ENCODE measurements around the gene TMEM171. TPM values are rescaled to one million over a fixed set of nuclear protein-coding genes. Genes with fewer than 3 reads are reported as not detected.
A peak's percentile ranks its signal among the peaks of the same experiment; 100 is the strongest.

TMEM171 gene
- total and polyA plus RNA-seq, 9 of the 15 experiments (the other 6 are each of a cell fraction or from before 2014, with no cell fraction given), result 0.08 TPM; not detected in 8

DNA sequence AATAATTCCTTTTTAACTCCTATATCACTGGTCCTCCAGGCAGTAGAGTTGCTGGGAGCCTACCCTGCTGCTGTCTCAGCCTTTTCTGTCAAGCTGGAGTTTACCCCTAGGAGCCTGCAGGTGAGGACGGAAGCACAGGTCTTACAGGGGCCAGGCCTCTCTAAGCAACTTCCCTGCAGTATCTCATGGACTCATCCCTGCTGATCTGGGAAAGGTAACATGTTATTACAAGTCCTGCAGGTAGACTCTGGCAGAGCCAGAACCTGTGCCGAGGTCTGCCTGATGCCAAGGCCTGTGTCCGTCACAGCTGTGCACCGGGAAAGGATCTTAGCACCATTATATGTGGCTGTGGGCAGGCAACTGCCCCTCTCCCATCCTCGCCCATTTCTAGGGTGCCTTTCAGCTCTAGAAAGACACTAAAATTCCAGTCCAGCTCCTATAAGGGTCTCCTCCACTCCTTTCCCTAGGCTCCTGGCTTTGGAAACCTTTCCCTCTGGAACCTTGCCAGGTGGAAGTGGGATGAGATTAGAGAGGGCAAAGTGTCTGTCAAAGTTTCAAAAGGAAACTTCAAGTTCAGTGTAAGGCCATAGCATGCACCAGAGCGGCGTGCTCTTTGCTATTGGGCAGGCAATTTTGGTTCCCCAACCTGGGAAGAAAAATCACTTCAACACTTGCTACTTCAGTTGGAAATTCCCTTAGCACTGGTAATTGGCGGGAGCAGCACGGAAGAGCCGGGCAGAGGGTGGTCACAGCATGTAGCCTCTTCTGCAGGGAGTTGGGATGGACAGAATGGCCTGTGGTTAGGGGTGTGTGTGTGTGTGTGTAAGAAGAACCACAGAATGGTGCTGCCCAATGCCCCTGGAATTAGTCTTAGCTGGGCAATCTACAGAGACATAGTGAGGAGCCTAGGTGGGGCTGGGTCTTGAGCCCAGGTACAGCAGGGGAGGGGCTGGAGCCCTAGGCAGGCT is 17.5 kb downstream of the TMEM171 start:
- no peak for DNase-seq (ENCODE audit: extremely low read depth in 1 of 4, low spot score in 3 of 4)
- intact Hi-C loops (cut with micrococcal nuclease), result loop anchor here (5.0 kb wide), 1 partner anchor 64 kb away; no protein-coding TSS in a partner anchor

DNA sequence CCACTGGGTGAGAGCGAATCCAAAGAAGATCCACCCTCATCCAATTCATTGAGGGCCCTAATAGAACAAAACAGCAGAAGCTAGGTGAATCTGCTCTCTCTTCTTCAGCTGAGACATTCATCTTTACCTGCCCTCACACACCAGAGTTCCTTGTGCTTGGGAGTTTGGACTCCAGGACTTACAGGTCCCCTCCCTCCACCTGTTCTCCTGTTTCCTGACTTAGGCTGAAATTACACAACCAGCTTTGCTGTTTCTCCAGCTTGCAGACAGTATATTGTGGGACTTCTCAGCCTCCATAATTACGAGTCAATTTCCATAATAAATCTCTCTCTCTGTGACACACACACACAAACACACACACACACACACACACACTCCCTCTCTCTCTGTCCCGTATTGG is 19.1 kb downstream of the TMEM171 start:
- DNase-seq (ENCODE audit: extremely low read depth in 1 of 4, low spot score in 3 of 4) (no peak), FAIRE-seq (no peak), ATAC-seq (no peak)
- in situ Hi-C loops (cut with MboI), result no loop called here
- Histone ChIP-seq H3K4me2 (ENCODE audit: insufficient read depth, low read length) (no peak overlapping the region), H3K27me3 (ENCODE audit: control insufficient read depth in 2 of 2, insufficient read depth in 2 of 2, low read length in 2 of 2) (peaks cover 8 to 37% of the 10 kb centered on the region in 2 experiments; a peak in 4 of 5 replicates), H3K36me3 (ENCODE audit: control insufficient read depth, insufficient read depth, low read length) (no peaks in the 10 kb centered on the region), H3K27ac (ENCODE audit: extremely low read depth, low read depth, low read length) (no peak overlapping the region), H3K9me1 (ENCODE audit: control insufficient read depth, insufficient read depth, low read length) (no peaks in the 10 kb centered on the region), H3K9ac (ENCODE audit: insufficient read depth in 1 of 2, low read depth in 2 of 2, low read length in 2 of 2) (no peak overlapping the region), H2AFZ (ENCODE audit: low read depth, low read length) (no peak overlapping the region), H3K79me2 (ENCODE audit: control insufficient read depth, insufficient read depth, low read length) (no peaks in the 10 kb centered on the region), H3K9me3 (replicated peaks; ENCODE audit: control insufficient read depth, insufficient read depth, low read depth, low read length) (no peaks in the 10 kb centered on the region), H3K4me3 (no peak overlapping the region), H4K20me1 (replicated peaks; ENCODE audit: control insufficient read depth, insufficient read depth, low read length) (no peaks in the 10 kb centered on the region), H3K4me1 (replicated peaks in 1 of 2; ENCODE audit: control insufficient read depth in 2 of 2, insufficient read depth in 2 of 2, low read length in 2 of 2) (peaks cover 0 to 3% of the 10 kb centered on the region in 2 experiments; a peak in 2 of 5 replicates)
- BruUV-seq (replicated peaks), result no TSS peak
- ChIA-PET CTCF (ENCODE audit: low intra/inter-chr PET ratio) (no interaction called here), POLR2A (no interaction called here)
- 0% methylated on average over 3 of the region's 3 CpGs for WGBS (ENCODE audit: insufficient coverage, low coverage, missing lambda C conversion rate)
- intact Hi-C loops (cut with micrococcal nuclease), result loop anchor here (5.0 kb wide), 1 partner anchor 63 kb away; no protein-coding TSS in a partner anchor
- TF ChIP-seq GTF2B (IDR thresholded peaks at IDR 0.05; ENCODE audit: extremely low read depth, insufficient read length) (no peak), HBP1 (CRISPR knock-in tag; IDR thresholded peaks at IDR 0.05) (no peak), GATA2 (CRISPR knock-in tag; IDR thresholded peaks at IDR 0.05) (no peak), HMGN3 (IDR thresholded peaks at IDR 0.05; ENCODE audit: borderline replicate concordance, extremely low read depth, insufficient read length, low read depth, low read length) (no peak)
- TF ChIP-seq, protein P1, sequence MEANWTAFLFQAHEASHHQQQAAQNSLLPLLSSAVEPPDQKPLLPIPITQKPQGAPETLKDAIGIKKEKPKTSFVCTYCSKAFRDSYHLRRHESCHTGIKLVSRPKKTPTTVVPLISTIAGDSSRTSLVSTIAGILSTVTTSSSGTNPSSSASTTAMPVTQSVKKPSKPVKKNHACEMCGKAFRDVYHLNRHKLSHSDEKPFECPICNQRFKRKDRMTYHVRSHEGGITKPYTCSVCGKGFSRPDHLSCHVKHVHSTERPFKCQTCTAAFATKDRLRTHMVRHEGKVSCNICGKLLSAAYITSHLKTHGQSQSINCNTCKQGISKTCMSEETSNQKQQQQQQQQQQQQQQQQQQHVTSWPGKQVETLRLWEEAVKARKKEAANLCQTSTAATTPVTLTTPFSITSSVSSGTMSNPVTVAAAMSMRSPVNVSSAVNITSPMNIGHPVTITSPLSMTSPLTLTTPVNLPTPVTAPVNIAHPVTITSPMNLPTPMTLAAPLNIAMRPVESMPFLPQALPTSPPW (CRISPR knock-in tag; IDR thresholded peaks at IDR 0.05), result no peak

More for the DNA sequence above, 17.5 kb downstream of the TMEM171 start:
- Histone ChIP-seq H3K79me2 (ENCODE audit: control insufficient read depth, insufficient read depth, low read length) (no peaks in the 10 kb centered on the region), H4K20me1 (replicated peaks; ENCODE audit: control insufficient read depth, insufficient read depth, low read length) (no peaks in the 10 kb centered on the region), H3K27me3 (ENCODE audit: control insufficient read depth in 2 of 2, insufficient read depth in 2 of 2, low read length in 2 of 2) (peaks cover 9 to 30% of the 10 kb centered on the region in 2 experiments; a peak in 4 of 5 replicates), H3K4me1 (replicated peaks in 1 of 2; ENCODE audit: control insufficient read depth in 2 of 2, insufficient read depth in 2 of 2, low read length in 2 of 2) (peaks cover 0 to 3% of the 10 kb centered on the region in 2 experiments; a peak in 2 of 5 replicates), H3K4me2 (ENCODE audit: insufficient read depth, low read length) (no peak overlapping the region), H3K9ac (ENCODE audit: insufficient read depth in 1 of 2, low read depth in 2 of 2, low read length in 2 of 2) (no peak overlapping the region), H3K27ac (ENCODE audit: extremely low read depth, low read depth, low read length) (no peak overlapping the region), H3K4me3 (no peak overlapping the region), H2AFZ (ENCODE audit: low read depth, low read length) (peak overlapping the region; percentile 72), H3K9me1 (ENCODE audit: control insufficient read depth, insufficient read depth, low read length) (no peaks in the 10 kb centered on the region), H3K36me3 (ENCODE audit: control insufficient read depth, insufficient read depth, low read length) (no peaks in the 10 kb centered on the region), H3K9me3 (replicated peaks; ENCODE audit: control insufficient read depth, insufficient read depth, low read depth, low read length) (no peaks in the 10 kb centered on the region)
- FAIRE-seq (no peak), ATAC-seq (no peak; the same call in 2 of the 3 replicates)
- TF ChIP-seq ZNF79 (CRISPR knock-in tag; IDR thresholded peaks at IDR 0.05; ENCODE audit: low read depth) (no peak), ZNF133 (CRISPR knock-in tag; IDR thresholded peaks at IDR 0.05) (no peak), NFIC (IDR thresholded peaks at IDR 0.05) (0 out of 2 replicates have a peak, but pooled peaks have one; percentile 23)
- WGBS (ENCODE audit: insufficient coverage, low coverage, missing lambda C conversion rate), result 20% methylated on average over 10 of the region's 10 CpGs
- BruUV-seq (replicated peaks), result no TSS peak
- in situ Hi-C loops (cut with MboI), result no loop called here
- ChIA-PET POLR2A (no interaction called here), CTCF (ENCODE audit: low intra/inter-chr PET ratio) (no interaction called here)
